OCI-LY1 (cell line): ENCODE results near the gene BMF.

ENCODE experiments used
- CTCF ChIP-seq: fragments of 200-600 bp; sonication (generic), shearing (Covaris generic); IDR thresholded peaks from 2 replicates; pipeline ENCODE4 v1.5.1; 2017; ENCODE audit warnings: mild to moderate bottlenecking, antibody characterized with exemption, low read length, moderate library complexity, mixed read lengths
- EZH2 ChIP-seq: fragments of 200-600 bp; sonication (generic), shearing (Covaris generic); IDR thresholded peaks from 2 replicates; pipeline ENCODE4 v1.8.0; 2017; ENCODE audit warnings: borderline replicate concordance, mixed run types, mild to moderate bottlenecking, antibody characterized with exemption, low read length, moderate library complexity, mixed read lengths

- TF ChIP-seq CTCF, result no peak
- TF ChIP-seq EZH2, result no peak
These were observed 70.4 kb downstream of the BMF start for GRCh38 chr15:40038275-40038637.
